Stimulated activated CD8-positive, alpha-beta memory T cell treated with anti-CD3 and anti-CD28 coated beads, Interleukin-12 subunit alpha, Interleukin-12 subunit beta, amount 100 ng/mL, for 24 hours (primary cell): ENCODE results near the gene TCF12.

ENCODE experiments used
- DNase-seq: peaks from one replicate; pipeline ENCODE4 v3.0.0-alpha.2; 2020; ENCODE audit errors: extremely low read depth

Gene TCF12

DNA sequence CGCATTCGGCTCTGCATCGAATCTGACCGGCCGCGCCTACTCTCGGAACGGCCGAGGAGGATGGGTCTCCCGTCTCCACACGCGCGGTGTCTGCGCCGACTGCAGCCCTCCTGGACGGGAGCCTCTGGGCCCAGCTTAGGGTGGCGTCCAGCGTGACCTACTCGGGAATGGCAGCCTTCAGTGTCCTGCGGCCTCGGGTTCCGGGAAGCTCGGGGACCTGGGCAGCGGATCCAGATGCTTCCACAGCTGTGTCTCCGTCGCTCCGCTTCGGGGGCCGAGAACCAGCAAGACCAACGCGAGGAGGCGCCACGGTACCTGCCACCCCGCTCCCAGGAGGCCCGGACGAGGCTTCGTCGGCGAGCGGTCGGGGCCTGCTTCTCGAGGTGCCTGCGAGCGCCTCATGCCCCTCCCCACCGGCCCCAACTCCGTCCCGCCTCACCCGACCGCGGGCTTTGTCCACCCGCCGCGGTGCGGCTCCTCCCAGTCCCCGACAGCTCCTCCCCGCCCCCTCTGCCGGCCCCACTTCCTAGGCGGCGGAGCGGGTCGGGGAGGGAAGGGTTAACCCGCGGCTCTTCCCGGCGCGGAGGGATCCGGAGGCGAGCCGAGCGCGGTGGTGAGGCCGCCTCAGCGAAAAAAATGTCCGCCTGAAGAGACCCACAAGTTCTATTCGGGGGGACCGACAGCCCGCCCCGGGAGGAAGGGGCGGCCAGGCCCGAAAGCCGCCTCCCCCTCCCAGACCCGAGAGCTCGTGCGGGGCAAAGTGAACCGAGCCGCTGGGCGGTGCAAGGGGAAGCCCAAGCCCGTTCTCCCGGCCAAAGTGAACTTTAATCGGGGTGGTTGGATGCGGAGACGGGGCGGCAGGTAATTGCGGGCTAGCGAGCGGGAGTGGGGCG, at the start of gene TCF12:
TSS of gene TCF12 (plus strand) at position 599 of the 893 bp plus-strand sequence. CDS start 1,270 bp downstream, outside the sequence.
- DNase-seq: peak; percentile 77

DNA sequence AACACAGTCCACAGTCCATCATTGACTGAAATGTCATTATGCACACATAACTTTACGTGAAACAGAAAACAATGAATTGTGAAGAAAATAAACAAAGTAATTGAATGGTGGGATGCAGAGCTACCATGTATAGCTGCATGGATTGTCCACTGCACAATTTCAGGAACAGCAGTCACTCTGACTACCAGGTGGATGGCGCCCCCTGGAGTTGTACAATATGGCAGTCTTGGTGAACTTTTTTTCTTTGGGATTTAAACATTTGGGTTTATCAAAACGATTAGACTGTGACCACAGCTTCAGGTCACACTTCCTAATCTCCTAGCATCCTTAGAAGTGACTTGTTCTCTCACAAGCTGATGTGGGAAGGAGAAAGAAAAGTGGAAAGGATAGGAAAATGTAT, 48.9 kb upstream of the TCF12 start:
- no peak for DNase-seq

DNA sequence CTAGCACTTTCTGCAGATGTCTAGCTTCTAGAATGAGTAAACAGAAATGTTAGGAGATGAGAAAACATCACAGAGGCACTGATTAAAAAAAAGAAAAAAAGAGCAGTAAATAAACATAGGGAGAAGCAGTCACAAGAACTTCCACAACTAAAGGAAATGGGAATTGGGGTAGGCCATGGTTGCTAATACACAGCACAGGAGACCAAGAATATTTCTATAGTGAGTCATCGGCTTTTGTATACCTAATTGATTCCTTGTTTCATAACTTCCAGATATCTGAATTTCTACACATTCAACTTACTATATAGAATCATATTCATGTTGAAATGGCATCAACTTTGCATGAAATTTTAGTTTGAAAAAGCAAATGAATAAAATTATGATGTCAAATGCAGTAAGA, 47.3 kb upstream of the TCF12 start:
- no peak for DNase-seq

DNA sequence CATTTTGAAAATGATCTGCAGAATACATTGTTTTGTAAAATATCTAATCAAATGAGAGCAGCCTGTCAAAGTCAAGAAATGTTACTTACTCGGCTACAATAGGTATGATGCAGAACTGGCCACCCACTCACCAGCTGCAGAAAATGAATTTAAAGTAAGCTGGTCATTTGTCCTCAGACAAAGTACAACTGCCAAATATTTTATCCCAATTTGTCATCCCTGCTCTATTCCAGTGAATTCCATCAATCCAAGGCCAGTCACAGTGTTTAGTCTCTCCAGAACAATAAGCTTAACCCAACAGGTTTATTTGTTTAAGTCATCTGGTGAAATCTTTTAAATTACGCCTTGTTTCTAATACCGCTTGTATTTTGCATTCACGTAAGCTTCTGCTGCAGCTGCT, 46.6 kb upstream of the TCF12 start:
- DNase-seq: no peak

DNA sequence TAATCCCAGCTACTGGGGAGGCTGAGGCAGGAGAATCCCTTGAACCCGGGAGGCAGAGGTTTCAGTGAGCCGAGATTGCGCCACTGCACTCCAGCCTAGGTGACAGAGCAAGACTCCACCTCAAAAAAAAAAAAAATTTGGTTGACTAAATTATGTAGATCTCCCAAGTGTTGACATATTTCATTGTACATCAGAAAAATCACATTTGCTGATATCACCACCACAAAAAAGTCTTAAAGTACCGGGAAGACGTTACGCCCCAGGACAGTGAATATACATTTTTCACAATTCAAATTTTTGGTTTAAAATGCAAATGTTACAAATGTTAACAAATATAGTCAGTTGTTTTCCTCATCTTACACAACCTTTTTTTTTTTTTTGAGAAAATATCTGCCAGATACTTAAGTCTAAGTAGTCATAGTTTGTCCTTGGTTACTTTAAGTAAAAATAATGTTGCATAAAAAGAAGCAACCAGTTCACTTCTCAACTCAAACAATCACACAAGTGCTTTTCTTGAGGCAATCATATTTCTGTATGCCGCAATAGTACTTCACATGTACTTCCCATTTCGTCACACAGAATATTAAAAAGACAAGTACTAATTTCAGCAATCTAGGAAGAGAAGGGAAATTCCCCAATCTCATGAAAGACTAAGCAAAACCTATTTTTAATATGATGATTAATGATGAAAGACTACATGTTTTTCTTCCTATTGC, 41.0 kb upstream of the TCF12 start:
- no peak for DNase-seq

DNA sequence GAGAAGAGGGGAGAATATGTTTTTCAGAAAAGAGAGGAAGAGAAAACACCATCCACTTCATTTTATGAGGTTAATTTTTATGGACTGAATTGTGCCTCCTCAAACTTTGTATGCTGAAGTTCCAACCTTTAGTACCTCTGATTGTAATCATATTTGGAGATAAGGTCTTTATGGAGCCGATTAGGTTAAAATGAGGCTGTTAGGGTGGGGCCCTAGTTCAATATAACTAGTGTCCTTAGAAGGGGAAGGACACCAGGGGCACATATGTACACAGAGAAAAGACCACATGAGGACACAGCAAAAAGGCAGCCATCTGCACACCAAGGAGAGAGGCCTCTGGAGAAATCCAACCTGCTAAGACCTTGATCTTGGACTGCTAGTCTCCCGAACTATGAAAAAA, 38.9 kb upstream of the TCF12 start:
- DNase-seq: no peak

DNA sequence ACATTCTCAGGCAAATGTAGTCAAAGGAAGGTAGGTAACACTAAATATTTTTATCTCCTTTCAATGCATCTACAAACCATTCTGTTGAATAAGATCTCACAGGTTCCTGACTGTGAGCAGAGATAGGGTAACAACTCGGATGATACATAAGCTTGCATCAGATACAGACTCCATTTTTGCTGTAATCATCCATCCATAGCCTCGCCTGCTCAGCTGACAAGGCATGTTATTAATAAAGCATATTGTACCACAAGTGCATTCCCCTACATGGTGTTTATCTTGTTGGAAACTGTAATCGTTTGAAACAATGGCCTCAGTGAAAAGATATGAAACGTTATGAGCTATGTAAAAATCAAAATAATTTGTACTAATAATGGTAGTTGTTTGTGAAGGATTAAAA, 35.4 kb upstream of the TCF12 start:
- DNase-seq: no peak

DNA sequence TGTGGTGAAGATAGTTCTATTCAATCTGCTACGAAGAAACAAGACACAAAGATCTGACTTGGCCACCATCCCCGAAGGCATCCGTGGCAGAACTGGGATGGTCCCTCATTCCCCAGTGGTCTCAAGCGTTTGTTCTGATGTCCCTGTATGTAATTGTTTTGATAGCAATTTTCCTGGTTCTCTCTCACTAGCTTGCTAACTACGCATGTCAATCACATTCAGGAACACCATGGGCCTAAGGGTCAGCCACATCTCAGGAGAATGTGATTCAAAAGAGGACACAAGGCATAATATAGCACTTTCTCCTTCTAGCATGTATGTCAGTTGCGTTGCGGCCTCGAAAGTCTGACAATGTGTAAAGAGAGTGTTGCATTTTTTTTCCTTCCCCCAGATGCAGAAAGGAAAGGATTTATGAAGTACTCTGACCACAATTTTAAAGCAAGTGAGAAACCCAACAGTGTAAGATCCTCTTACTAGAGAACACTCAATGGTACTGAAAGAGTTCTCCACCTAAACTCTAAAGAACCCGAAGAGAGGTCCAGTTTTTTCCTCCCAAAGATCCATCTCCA, 32.0 kb upstream of the TCF12 start:
- DNase-seq: no peak

DNA sequence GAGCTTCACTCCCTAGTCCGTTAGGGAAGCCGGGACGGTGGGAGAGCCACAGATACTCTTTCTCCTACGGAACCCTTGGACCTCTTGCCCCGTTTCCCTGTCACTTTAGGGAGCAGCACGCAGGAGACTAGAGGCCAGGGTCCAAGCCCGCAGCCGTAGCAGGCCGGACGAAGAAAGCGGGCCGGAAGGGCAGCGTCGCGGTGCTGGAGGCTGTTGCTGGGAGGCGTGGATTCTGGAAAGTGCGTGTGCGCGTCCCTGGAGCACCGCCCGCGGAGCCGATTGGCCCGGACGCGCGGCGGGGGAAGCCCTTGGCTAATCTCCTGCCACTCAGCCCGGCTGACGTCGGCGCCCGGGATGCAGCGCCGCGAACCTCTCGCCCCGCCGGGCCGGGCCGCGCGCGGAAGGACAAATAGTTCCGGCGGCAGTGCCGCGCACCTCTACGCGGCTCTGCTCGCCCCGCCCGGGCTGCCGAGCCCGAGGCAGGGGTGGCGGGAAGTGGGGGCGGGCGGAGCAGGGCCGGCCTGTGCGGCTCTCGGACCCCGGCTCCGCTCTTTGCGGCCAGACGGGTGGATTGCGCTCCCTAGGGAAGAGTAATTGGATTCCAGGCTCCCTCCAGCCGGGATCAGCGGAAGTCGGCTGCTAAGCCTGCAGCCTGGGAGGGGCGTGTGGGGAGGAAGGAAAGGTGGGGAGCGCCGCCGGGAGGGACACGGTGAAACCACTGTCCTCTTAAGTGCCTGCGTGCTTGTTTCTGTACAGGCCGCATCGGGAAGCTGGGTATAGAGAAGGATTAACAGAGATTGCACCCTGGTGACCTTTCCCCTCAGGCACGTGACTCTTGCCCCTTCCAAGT, 31.3 kb upstream of the TCF12 start:
- DNase-seq: peak; percentile 70

DNA sequence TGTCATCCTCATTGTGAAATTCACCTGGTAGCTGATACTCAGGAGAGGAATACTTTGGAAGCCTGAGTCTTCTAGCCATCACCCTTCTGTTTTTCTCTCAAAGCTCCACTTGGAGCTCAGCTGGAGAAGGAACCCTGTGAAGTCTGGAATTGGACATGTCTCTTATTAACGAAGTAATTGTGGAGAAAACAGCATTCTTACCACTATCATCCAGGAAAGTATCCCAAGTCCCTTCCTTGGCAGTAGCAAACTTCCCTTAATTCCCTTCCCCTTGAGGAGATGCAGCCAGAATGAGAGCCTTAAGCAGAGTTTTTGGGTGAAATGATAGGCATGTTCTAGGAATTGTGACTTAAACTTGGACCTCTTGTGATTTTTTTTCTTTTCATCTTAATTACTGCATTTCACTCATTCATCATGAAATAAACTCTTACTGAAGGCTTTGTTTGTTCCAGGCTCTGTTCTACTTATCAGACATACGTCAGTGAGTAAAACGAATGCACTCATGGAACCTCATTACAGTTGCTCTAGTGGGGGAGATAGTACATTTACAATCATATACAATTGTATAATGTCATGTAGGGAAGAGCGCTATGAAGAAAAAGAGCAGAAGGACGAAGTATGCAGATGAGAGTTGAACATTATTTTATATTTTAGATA, 30.5 kb upstream of the TCF12 start:
- no peak for DNase-seq

DNA sequence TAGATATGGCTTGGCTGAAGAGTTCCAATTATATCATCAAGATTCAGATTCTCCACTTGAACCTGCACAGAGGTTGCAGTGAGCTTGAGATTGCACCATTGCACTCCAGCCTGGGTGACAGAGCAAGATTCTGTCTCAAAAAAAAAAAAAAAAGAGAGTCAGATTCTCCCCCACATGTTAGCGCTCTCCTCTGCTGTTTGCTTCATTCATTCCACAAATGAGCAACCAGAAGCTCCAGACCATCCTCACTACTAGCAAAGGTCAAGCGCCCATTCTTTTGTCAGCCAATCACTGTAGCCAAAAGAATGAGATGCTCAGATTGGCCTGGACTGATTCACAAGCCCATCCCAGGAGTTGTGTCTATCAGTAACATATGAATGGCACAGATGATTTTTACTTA, 28.4 kb upstream of the TCF12 start:
- no peak for DNase-seq

DNA sequence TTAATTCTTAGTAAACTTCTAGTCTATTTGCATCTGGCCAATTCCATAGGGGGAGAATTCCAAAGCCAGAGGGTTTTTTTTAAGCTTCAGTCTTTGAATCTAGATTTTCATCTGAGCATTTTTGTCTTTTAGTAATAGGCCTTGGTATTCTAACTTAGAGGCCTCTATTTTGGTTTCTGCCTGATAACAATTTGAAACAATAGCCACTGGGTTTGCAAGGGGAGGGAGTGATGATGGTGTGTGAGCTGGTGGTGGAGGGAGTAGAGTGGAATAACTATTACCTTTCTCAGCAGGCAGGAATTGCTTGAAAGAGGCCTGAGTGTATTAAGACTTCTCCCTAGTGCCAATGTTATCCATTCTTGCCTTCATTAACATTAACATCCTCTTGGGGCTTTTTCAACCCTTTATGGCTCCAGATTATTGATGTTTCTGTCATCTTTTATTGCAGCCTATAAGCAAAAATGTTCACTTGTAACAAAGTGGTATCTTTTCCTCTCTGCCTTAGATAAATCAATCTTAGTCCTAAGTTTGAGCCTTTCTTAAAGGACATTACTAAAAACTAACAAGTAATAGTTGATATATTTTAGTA, 26.5 kb upstream of the TCF12 start:
- DNase-seq: no peak

DNA sequence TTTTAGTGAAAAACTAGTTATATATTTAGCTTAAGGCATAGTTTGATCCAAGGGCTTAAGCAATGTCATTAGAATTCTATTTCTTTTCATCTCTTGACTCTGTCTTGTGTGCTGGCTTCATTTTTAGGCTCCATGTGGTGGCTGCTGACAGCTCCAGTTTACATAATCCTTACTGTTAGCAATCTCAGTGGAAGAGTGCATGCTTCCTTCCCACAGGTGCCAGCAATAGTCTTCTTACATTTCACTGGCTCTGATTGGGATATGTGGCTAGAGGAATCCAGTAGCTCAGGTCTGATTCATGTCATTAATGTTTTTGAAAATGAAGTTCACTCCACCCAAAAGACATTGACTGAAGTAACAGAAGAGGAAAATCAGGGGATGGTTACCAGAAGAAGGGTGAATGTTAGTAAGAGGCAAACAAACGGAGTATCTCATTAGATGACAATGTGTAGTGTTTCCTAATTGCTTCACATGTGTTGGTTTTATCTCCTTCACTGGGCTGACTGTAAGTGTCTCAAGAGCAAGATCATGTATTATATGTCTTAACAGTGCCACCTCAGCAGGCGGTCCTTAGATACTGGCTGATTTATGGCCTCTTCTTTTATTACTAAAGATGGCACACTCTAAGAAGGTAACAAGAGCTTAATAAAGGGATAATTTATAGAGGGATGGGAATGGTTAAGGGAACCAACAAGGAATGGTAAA, 25.6 kb upstream of the TCF12 start:
- DNase-seq: no peak

DNA sequence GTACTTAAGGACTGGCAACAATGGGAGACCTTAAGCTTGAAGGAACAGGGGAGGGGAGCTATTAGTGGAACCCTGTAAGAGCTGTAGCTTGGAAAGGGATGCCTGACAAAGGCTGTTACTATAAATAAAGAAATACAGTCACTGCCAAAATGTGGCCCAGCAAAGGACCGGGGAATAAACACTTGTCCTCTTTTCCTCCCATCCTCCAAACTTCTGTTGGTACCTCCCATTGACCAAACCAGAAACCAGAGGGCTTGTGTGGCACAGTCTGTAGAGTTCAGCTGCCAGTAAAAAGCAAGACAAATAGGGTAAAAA, 25.1 kb upstream of the TCF12 start:
- DNase-seq: no peak

DNA sequence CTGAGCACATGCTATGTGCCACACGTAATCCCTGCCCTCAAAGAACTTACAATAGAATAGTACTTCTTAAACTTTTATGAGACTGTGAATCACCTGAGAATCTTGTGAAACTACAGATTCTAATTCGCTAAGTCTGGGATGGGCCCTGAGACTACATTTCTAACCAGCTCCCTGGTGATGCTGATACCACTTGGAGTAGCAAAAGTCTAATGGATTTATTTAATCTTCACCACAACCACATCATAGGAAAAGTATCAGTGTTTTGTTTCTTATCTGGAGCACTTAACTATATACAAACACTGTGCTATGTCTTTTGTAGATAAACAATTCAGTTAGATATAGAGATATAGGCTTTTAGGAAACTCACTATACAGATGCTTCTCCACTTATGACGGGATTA, 23.8 kb upstream of the TCF12 start:
- DNase-seq: no peak

DNA sequence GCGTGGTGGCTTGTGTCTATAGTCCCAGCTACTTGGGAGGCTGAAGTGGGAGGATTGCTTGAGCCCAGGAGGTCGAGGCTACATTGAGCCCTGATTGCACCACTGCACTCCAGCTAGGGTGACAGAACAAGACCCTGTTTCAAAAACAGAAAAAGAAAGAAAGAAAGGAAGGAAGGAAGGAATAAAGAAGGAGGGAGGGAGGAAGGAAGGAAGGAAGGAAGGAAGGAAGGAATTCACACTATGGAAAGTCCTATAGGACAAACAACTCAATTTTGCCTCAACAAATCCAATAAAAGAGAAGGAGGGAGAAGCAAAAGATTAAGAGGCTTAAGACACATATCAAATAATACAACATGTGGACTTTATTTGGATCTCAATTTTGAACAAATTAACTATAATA, 16.5 kb upstream of the TCF12 start:
- no peak for DNase-seq

DNA sequence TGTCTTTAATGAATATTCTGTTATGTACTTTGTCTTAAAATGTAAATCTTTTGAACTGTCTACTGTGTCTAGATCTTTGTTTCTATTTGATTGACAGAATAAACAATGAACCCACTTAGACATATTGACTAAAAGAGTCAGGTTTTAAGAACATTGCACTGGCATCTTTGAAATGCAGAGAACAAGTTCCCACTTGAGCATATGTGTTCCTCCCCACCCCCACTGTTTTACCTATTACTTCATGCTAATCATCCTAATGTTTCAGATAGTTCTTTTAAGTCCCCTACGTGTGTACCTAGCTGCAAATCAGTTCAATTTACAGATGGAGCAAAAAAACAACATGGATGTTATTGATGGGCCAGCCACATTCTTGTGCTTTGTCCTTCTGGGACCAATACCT, 11.7 kb upstream of the TCF12 start:
- DNase-seq: no peak

DNA sequence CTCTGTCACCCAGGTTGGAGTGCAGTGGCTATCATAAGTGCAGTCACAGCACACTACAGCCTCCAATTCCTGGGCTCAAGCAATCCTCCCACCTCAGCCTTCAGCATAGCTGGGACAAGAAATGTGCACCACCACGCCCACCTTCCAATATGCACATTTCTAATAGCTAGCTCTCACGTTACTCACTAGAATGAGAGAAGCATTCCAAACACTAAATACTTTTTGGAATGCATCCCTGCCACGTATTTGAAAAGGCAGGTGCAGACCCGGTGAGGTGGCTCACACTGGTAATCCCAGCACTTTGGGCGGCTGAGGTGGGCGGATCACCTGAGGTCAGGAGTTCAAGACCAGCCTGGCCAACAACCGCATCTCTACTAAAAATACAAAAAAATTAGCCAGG, 7.6 kb upstream of the TCF12 start:
- DNase-seq: no peak

DNA sequence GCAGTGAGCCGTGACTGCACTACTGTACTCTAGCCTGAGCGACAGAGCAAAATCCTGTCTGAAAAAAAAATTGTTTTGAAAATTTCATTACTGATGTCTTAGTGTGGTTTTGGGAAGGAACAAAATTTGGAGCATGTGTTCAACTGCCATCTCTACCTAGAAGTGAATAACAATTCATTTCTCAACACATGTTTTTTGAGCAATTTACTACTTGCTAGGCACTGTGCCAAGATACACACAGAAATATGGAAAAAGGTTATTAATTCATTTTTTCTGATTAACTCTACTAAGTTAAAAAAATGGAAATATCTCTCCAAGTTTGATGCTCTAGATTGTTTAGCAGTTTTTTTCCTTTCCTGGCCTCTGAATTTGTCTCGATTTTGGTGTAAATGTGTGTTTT, 5.2 kb upstream of the TCF12 start:
- DNase-seq: no peak

DNA sequence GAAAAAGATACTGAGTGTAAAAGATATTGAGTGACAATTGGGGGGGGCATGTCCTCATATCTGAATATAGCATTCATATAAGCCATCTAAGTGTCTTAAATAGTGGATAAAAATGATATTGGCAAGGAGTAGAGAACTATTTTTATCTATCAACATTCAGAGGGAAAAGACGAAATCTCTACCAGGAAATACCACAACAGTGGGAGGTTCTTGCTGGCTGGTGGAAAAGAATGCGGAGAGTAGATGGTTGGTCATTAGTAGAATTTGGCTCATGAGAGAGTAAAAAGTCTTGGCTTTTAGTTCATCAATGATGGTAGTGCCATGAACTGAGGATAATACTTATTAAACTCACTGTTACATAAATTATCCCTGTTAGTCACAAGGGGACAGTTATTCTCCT, 4.8 kb upstream of the TCF12 start:
- no peak for DNase-seq

DNA sequence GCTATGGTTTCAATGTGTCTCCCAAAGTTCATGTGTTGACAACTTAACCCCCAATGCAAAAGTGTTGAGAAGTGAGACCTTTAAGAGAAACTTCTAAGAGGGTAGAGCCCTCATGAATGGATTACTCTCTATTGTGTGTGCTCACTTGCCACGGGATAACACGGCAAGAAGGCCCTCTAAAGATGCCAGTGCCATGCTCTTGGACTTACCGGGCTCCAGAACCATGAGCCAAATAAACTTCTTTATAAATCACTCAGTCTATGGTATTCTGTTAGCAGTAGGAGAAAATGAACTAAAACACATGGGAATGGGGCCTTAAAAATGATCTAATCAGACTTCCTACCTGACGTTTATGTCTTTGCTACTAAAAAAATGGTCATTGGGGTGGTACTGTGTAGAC, 2.6 kb upstream of the TCF12 start:
- no peak for DNase-seq
